Neuronal stem cell (in vitro differentiated cells): ENCODE measurements around the gene LANCL1.
"Not testable (repeated sequence)": the region's sequence is repeated elsewhere in the genome, so short reads cannot be mapped to it uniquely, and the experiment has no call there.

Source experiments
- DNase-seq: peaks from one replicate; pipeline ENCODE4 v3.0.0-alpha.2; 2013; ENCODE audit warnings: low spot score
- H2AFZ ChIP-seq: one replicate; pipeline ENCODE4 v1.6.1; 2013; ENCODE audit warnings: mild to moderate bottlenecking, low read length, inconsistent platforms
- H2AK5ac ChIP-seq: 2 replicates; pipeline ENCODE4 v1.6.1; 2013; ENCODE audit warnings: low read depth, mild to moderate bottlenecking, inconsistent platforms, low read length, moderate library complexity, mixed read lengths
- H2BK120ac ChIP-seq: 2 replicates; pipeline ENCODE4 v1.6.1; 2013; ENCODE audit warnings: low read depth, mild to moderate bottlenecking, inconsistent platforms, low read length, moderate library complexity, mixed read lengths
- H2BK12ac ChIP-seq: one replicate; pipeline ENCODE4 v1.6.1; 2013; ENCODE audit warnings: low read length, inconsistent platforms
- H2BK15ac ChIP-seq: 2 replicates; pipeline ENCODE4 v1.6.1; 2013; ENCODE audit warnings: mild to moderate bottlenecking, low read length, inconsistent platforms, mixed read lengths
- H2BK5ac ChIP-seq: one replicate; pipeline ENCODE4 v1.6.1; 2013; ENCODE audit warnings: inconsistent platforms, mild to moderate bottlenecking, low read length, moderate library complexity
- H3K14ac ChIP-seq: one replicate; pipeline ENCODE4 v1.6.1; 2013; ENCODE audit warnings: low read length, inconsistent platforms
- H3K18ac ChIP-seq: 2 replicates; pipeline ENCODE4 v1.6.1; 2013; ENCODE audit warnings: low read length, inconsistent platforms
- H3K23ac ChIP-seq: 2 replicates; pipeline ENCODE4 v1.6.1; 2013; ENCODE audit warnings: low read depth, mild to moderate bottlenecking, mixed read lengths, low read length, inconsistent platforms; ENCODE audit not compliant: poor library complexity
- H3K27ac ChIP-seq: replicated peaks from 3 replicates; pipeline ENCODE4 v1.5.1; 2013; ENCODE audit warnings: low read length, inconsistent platforms
- H3K27me3 ChIP-seq, 3 experiments: 2 replicates each; pipeline ENCODE4 v1.6.1; 2013; ENCODE audit warnings: low read length in 3 of 3, mild to moderate bottlenecking in 2 of 3, inconsistent platforms in 1 of 3, low read depth in 1 of 3, mixed read lengths in 1 of 3, moderate library complexity in 1 of 3; ENCODE audit not compliant: control insufficient read depth in 3 of 3, insufficient read depth in 3 of 3
- H3K36me3 ChIP-seq, 2 donors: replicated peaks in 1 of 2; 2 replicates each; pipeline ENCODE4 v1.6.1; 2013; ENCODE audit warnings: low read length in 2 of 2; ENCODE audit not compliant: control insufficient read depth in 2 of 2, insufficient read depth in 2 of 2
- H3K4ac ChIP-seq: 2 replicates; pipeline ENCODE4 v1.6.1; 2013; ENCODE audit warnings: inconsistent platforms, mild to moderate bottlenecking, low read length, moderate library complexity
- H3K4me1 ChIP-seq, 2 donors: 1 replicate in 1 of 2; 2 replicates in 1 of 2; pipeline ENCODE4 v1.6.1; 2013; ENCODE audit warnings: low read length in 2 of 2, low read depth in 1 of 2; ENCODE audit not compliant: control insufficient read depth in 2 of 2, insufficient read depth in 1 of 2
- H3K4me2 ChIP-seq: one replicate; pipeline ENCODE4 v1.6.1; 2013; ENCODE audit warnings: mild to moderate bottlenecking, low read length, inconsistent platforms; ENCODE audit not compliant: insufficient read depth, poor library complexity, severe bottlenecking
- H3K4me3 ChIP-seq, 2 donors: 2 replicates each; pipeline ENCODE4 v1.5.1; 2013; ENCODE audit warnings: low read length in 2 of 2, mild to moderate bottlenecking in 2 of 2, inconsistent platforms in 1 of 2, moderate library complexity in 1 of 2
- H3K79me1 ChIP-seq: one replicate; pipeline ENCODE4 v1.6.1; 2013; ENCODE audit warnings: low read depth, mild to moderate bottlenecking, inconsistent platforms, low read length, moderate library complexity
- H3K9ac ChIP-seq: one replicate; pipeline ENCODE4 v1.6.1; 2013; ENCODE audit warnings: mild to moderate bottlenecking, low read depth, low read length, inconsistent platforms; ENCODE audit not compliant: poor library complexity
- H3K9me3 ChIP-seq, 2 donors: replicated peaks in 1 of 2; 2 replicates each; pipeline versions ENCODE3 to v1.6.1; 2013; ENCODE audit warnings: low read length in 2 of 2, mild to moderate bottlenecking in 2 of 2, inconsistent platforms in 1 of 2, low read depth in 1 of 2, mixed read lengths in 1 of 2, moderate library complexity in 1 of 2; ENCODE audit not compliant: control insufficient read depth in 2 of 2, insufficient read depth in 1 of 2
- H4K8ac ChIP-seq: one replicate; pipeline ENCODE4 v1.6.1; 2013; ENCODE audit warnings: low read depth, mild to moderate bottlenecking, inconsistent platforms, low read length, moderate library complexity
- H4K91ac ChIP-seq: one replicate; pipeline ENCODE4 v1.6.1; 2013; ENCODE audit warnings: low read length, low read depth, mild to moderate bottlenecking, inconsistent platforms; ENCODE audit not compliant: poor library complexity
- WGBS, 2 donors: extraction: QIAGEN DNeasy Blood & Tissue Kit; methylation state at CpG; one replicate each; pipeline ENCODE4 v1.1.7; 2013; ENCODE audit warnings: missing lambda C conversion rate in 2 of 2, mixed read lengths in 1 of 2; ENCODE audit not compliant: insufficient read length in 2 of 2, insufficient replicate concordance in 1 of 2; ENCODE audit errors: extremely low coverage in 2 of 2; 5-methylcytosine and 5-hydroxymethylcytosine counted together

LANCL1 gene

DNA sequence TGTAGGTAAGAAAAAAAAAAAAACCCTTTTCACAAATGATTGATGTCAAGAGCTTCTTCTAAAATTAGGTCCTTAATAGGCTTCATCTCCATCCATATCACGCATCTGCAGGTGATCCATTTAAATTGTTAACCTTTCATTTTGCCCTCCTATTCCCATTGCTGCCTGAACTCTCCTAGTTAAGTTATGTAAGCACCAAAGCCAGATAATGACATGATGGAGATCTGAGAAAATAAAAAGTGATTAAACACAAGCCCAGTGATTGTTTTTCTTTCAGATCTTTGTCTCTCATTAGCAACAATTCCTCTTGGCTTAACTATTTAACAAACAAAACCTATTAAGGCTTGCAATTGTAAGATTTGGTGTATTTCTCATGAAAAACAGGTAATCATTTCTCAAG is 20.0 kb downstream of the LANCL1 start:
- no peak overlapping the region for H2BK12ac ChIP-seq
- no peak overlapping the region for H3K14ac ChIP-seq
- H3K18ac ChIP-seq = no peak overlapping the region
- no CpG with 5 or more reads among the region's 1 CpG for WGBS, 2 donors
- H3K27ac ChIP-seq = no peak overlapping the region
- peaks cover 9 to 100% of the 10 kb centered on the region in 2 donors for H3K36me3 ChIP-seq
- H2AK5ac ChIP-seq = no peak overlapping the region
- H2BK120ac ChIP-seq = no peak overlapping the region
- no peak overlapping the region for H4K91ac ChIP-seq
- H3K4me2 ChIP-seq = no peak overlapping the region
- H3K23ac ChIP-seq = no peak overlapping the region
- DNase-seq = no peak
- H3K27me3 ChIP-seq = no peaks in the 10 kb centered on the region
- H3K4ac ChIP-seq = no peak overlapping the region
- H2BK5ac ChIP-seq = no peak overlapping the region
- H2BK15ac ChIP-seq = no peak overlapping the region
- H2AFZ ChIP-seq = no peak overlapping the region
- no peaks in the 10 kb centered on the region for H3K9me3 ChIP-seq
- no peaks in the 10 kb centered on the region for H3K79me1 ChIP-seq
- H3K4me1 ChIP-seq = no peaks in the 10 kb centered on the region
- H3K4me3 ChIP-seq = no peak overlapping the region
- no peak overlapping the region for H4K8ac ChIP-seq
- H3K9ac ChIP-seq = no peak overlapping the region

- no peak overlapping the region for H2BK12ac ChIP-seq
- no peak overlapping the region for H2AK5ac ChIP-seq
- H3K4me3 ChIP-seq = no peak overlapping the region
- no peak overlapping the region for H4K91ac ChIP-seq
- H3K4me2 ChIP-seq = no peak overlapping the region
- no peaks in the 10 kb centered on the region for H3K4me1 ChIP-seq
- H3K9ac ChIP-seq = no peak overlapping the region
- H3K9me3 ChIP-seq = peaks cover 0 to 4% of the 10 kb centered on the region in 2 donors
- H4K8ac ChIP-seq = no peak overlapping the region
- H3K79me1 ChIP-seq = no peaks in the 10 kb centered on the region
- H3K4ac ChIP-seq = no peak overlapping the region
- no peak overlapping the region for H3K18ac ChIP-seq
- DNase-seq = no peak
- no peak overlapping the region for H3K27ac ChIP-seq
- H3K36me3 ChIP-seq = peaks cover 8 to 87% of the 10 kb centered on the region in 2 donors
- H2BK120ac ChIP-seq = no peak overlapping the region
- H2AFZ ChIP-seq = no peak overlapping the region
- no peak overlapping the region for H2BK5ac ChIP-seq
- H2BK15ac ChIP-seq = no peak overlapping the region
- no CpG with 5 or more reads among the region's 8 CpGs for WGBS, 2 donors
- H3K14ac ChIP-seq = no peak overlapping the region
- H3K23ac ChIP-seq = no peak overlapping the region
- H3K27me3 ChIP-seq = no peaks in the 10 kb centered on the region
These were observed 22.2 kb downstream of the LANCL1 start for GRCh38 chr2:210454336-210454735.

- Histone ChIP-seq H4K8ac (no peak overlapping the region), H3K4me3 (no peak overlapping the region), H4K91ac (no peak overlapping the region), H3K9ac (no peak overlapping the region), H3K23ac (no peak overlapping the region), H3K4me1 (no peaks in the 10 kb centered on the region), H2BK15ac (no peak overlapping the region), H3K27ac (no peak overlapping the region), H2BK120ac (no peak overlapping the region), H3K14ac (no peak overlapping the region), H3K4ac (no peak overlapping the region), H2BK12ac (no peak overlapping the region), H3K27me3 (no peaks in the 10 kb centered on the region), H2BK5ac (no peak overlapping the region), H3K9me3 (peaks cover 0 to 8% of the 10 kb centered on the region in 2 donors), H2AFZ (no peak overlapping the region), H3K36me3 (peaks cover 2 to 65% of the 10 kb centered on the region in 2 donors), H2AK5ac (no peak overlapping the region), H3K79me1 (no peaks in the 10 kb centered on the region), H3K4me2 (no peak overlapping the region), H3K18ac (no peak overlapping the region)
- no peak for DNase-seq
- WGBS, 2 donors = no CpG with 5 or more reads among the region's 2 CpGs
These were observed 24.4 kb downstream of the LANCL1 start for GRCh38 chr2:210452194-210452593.

- H4K91ac ChIP-seq, H2AFZ ChIP-seq, H4K8ac ChIP-seq, H3K79me1 ChIP-seq, H2AK5ac ChIP-seq, H3K27ac ChIP-seq, H3K4ac ChIP-seq, H2BK15ac ChIP-seq, H3K9ac ChIP-seq, H3K4me2 ChIP-seq, H3K14ac ChIP-seq, H3K27me3 ChIP-seq, H2BK12ac ChIP-seq, H3K18ac ChIP-seq, DNase-seq, H3K4me1 ChIP-seq, H3K4me3 ChIP-seq, H2BK5ac ChIP-seq, H3K23ac ChIP-seq, H2BK120ac ChIP-seq: not testable (repeated sequence)
- Histone ChIP-seq H3K9me3 (peaks cover 0 to 11% of the 10 kb centered on the region in 2 donors), H3K36me3 (peaks cover 2 to 53% of the 10 kb centered on the region in 2 donors)
- WGBS, 2 donors = no CpG with 5 or more reads among the region's 3 CpGs
These were observed 25.6 kb downstream of the LANCL1 start for GRCh38 chr2:210450942-210451341.
